Activated CD8-positive, alpha-beta memory T cell treated with anti-CD3 and anti-CD28 coated beads for 36 hours (primary cell): ENCODE results near the gene MAML2. TPM values are rescaled to one million over a fixed set of nuclear protein-coding genes. Genes with fewer than 3 reads are reported as not detected.

Experiments
- CTCF ChIA-PET: fragments of 350-600 bp; sonication (Branson Sonifier 250); formaldehyde crosslinking; loops from one replicate; lab custom pipeline; 2021; ENCODE audit warnings: antibody characterized with exemption; lab: Charles Lee
- POLR2A ChIA-PET: fragments of 350-600 bp; sonication (Branson Sonifier 250); formaldehyde crosslinking; loops from one replicate; lab custom pipeline; 2021; ENCODE audit warnings: antibody characterized with exemption; lab: Charles Lee
- total RNA-seq, 2 experiments: library from RNA; stranded (reverse); gene quantifications; one replicate each; pipeline ENCODE4 v1.2.3, GENCODE V29; 2021

Gene MAML2
- total RNA-seq, 2 experiments from 2014 or later, result 15.6 to 16.4 TPM

GRCh38 chr11:96103721-96104120 is 239.3 kb downstream of the MAML2 start:
- ChIA-PET CTCF (no interaction called here), POLR2A (no interaction called here)

GRCh38 chr11:96103102-96103501 is 239.9 kb downstream of the MAML2 start:
- CTCF ChIA-PET, result no interaction called here
- POLR2A ChIA-PET, result no interaction called here

DNA sequence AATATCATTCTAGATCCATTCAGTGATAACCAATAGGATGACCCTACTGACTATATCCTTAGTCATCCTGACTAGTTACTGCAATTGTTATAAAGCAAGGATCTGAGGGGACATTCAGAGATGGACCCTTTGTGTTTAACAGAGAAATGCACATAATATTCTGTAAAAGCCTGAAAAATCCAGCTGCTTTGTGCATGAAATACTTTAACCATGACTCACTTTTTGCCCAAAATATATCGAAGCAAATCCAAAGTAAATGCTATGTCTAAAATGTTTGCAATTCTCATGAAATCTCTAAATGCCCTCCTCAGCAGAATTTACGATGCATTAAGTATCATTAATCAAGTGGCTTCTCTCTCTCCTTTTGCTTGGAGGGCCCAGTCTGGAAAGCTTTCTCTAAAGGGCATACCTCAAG is 240.3 kb downstream of the MAML2 start:
- ChIA-PET CTCF (interaction anchor here (1.1 kb wide), 1 partner anchor 17 kb away, joined by 6 read pairs; no protein-coding TSS in a partner anchor), POLR2A (no interaction called here)

DNA sequence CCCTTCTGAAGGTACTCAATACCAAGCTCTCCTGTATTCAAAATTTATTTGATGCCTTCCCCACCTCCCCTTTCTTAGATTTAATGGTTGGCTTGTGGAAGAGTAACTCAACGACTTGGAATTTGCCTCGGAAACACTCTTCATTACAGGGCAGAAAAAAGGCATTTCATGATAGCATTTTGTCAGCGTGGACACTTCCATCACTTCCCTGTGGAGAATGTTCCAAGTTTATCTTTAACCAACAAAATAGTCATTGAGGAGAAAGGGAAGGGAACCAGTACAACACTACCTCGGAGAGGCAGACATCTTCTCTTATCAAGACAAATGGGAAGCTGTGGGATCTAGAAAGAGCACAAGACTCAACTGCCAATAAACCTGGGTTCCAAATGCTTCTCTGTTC is 241.8 kb downstream of the MAML2 start:
- ChIA-PET POLR2A (no interaction called here), CTCF (interaction anchor here (1.3 kb wide), 1 partner anchor 54 kb away, joined by 3 read pairs; no protein-coding TSS in a partner anchor)

- ChIA-PET POLR2A (no interaction called here), CTCF (interaction anchor here (1.3 kb wide), 1 partner anchor 11 kb away, joined by 4 read pairs; no protein-coding TSS in a partner anchor)
These were observed 244.3 kb downstream of the MAML2 start for GRCh38 chr11:96098511-96099241.

GRCh38 chr11:96097844-96098421 is 245.1 kb downstream of the MAML2 start:
- POLR2A ChIA-PET, result no interaction called here
- CTCF ChIA-PET, result no interaction called here

- ChIA-PET POLR2A (no interaction called here), CTCF (no interaction called here)
These were observed 246.6 kb downstream of the MAML2 start for GRCh38 chr11:96096360-96096759.

- CTCF ChIA-PET, result no interaction called here
- POLR2A ChIA-PET, result no interaction called here
These were observed 247.1 kb downstream of the MAML2 start for GRCh38 chr11:96095884-96096303.

- ChIA-PET POLR2A (no interaction called here), CTCF (interaction anchor here (1.0 kb wide), 1 partner anchor 18 kb away, joined by 3 read pairs; no protein-coding TSS in a partner anchor)
These were observed 248.8 kb downstream of the MAML2 start for GRCh38 chr11:96094156-96094555.

DNA sequence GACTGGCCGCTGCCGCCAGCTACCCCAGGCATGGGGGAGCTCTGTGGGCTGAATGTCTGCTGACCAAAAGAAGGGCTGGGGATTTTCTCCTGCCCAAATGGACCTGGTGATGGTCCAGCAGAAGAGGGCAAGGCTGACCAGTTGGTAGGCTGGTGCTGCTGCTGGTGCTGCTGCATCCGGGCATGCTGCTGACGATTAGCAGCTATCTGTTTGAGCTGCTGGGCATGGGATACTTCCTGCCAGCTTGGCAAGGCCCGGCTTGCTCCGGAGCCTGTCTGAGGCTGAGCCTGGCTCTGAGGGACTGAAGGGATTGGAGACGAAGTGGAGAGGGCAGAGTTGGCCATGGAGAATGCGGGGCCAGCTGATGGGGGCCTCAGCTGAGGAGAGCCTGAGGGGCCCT is 250.5 kb downstream of the MAML2 start:
- ChIA-PET POLR2A (interaction anchor here (0.6 kb wide), 2 partner anchors 96 to 250 kb away, joined by 3 to 5 read pairs; no protein-coding TSS in a partner anchor), CTCF (interaction anchor here (0.8 kb wide), 1 partner anchor 26 kb away, joined by 3 read pairs; no protein-coding TSS in a partner anchor)

- POLR2A ChIA-PET, result no interaction called here
- CTCF ChIA-PET, result interaction anchor here (0.8 to 1.0 kb wide), 2 partner anchors 25 to 251 kb away, joined by 3 read pairs; partner anchors contain the start of gene MAML2
These were observed 251.5 kb downstream of the MAML2 start for GRCh38 chr11:96091476-96091875.

DNA sequence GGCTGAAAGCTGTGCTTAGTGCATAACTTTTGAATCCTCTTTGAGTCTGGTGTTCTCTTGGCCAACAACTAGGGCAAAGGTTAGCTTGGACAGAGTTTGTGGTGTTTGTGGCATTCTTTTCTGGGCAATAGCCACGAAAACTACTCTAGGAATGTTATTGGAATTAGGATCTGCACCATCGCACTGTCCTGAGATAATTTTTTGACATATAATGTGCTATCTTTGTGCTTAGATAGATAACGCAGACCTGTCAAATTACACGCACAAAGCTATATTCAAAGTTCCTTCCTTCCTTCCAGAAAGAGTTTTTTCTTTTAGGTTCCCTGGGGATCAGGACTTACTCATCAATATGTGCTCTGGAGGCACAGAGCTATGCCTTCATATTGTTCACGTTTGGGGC is 252.3 kb downstream of the MAML2 start:
- ChIA-PET CTCF (no interaction called here), POLR2A (no interaction called here)

GRCh38 chr11:96088914-96089313 is 254.1 kb downstream of the MAML2 start:
- ChIA-PET POLR2A (no interaction called here), CTCF (interaction anchor here (0.6 to 1.4 kb wide), 4 partner anchors 8 to 254 kb away, joined by 3 to 4 read pairs (median 4); partner anchors contain the start of gene MAML2)

- ChIA-PET POLR2A (no interaction called here), CTCF (no interaction called here)
These were observed 256.9 kb downstream of the MAML2 start for GRCh38 chr11:96086111-96086510.

- CTCF ChIA-PET, result no interaction called here
- POLR2A ChIA-PET, result no interaction called here
These were observed 257.6 kb downstream of the MAML2 start for GRCh38 chr11:96085319-96085930.

GRCh38 chr11:96084610-96085318 is 258.2 kb downstream of the MAML2 start:
- POLR2A ChIA-PET, result no interaction called here
- CTCF ChIA-PET, result no interaction called here

DNA sequence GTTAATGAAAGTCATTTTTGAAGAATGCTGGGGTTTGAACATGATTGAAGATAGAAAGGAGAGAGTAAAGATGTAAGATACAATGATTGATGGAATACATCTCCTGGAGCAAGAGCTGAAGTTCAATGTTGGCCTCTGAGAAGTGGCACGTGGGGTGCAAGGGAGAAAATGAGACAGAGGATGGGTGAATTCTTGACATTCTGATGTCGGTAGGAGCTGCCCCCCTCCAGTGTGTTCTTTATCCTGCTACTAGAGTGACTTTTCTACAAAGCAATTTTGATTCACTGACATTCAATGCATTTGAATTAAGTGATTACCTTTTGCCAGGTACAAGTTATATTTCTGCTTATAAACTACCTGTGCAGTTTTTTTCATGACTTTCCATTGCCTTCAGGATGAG is 260.1 kb downstream of the MAML2 start:
- POLR2A ChIA-PET, result no interaction called here

DNA sequence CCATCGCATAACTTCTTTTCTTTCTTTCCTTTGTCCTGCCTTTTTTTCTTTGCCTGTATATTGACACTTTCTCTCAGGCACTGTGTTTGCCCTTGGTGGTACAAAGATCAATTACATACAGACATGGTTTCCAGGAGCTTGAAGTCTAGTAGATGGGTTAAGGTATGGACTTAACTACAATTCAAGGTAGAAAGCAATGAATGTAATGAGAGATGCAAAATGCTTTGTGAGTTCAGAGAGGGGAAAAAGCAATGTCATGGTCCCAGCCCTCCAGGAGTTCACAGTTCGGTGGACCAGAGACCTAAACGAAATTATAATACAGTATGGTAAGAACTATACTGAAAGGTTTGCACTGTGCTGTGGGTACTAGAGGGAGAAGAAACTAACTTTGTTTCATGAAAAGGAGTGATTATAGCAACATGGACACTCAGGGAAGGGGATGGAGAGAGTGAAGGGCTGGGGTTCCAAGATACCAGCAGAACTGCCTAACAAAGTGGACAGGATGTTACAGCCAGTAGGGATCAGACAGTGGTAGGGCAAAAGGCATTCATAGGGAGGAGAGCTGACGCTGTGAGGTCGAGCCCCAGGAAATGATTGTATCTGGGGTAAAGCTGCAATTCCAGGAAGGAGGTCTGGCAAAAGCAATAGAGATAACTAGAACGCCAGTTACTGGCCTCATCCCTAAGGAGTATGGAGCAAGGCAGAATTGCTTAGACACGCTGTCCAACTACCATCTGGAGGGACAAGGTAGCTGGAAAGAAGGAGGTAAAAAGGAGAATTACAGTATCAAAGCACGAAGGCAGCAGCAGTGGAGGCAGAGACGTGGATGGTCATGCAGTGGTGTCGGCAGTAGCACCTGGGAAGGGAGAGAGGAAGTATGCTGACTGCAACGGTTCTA is 260.7 kb downstream of the MAML2 start:
- CTCF ChIA-PET, result no interaction called here
- POLR2A ChIA-PET, result no interaction called here

More for the DNA sequence above, 260.1 kb downstream of the MAML2 start:
- CTCF ChIA-PET, result no interaction called here
